GM19238 (cell line): Measurements from ENCODE around the gene FSCB.
"Not testable (repeated sequence)": the region's sequence is repeated elsewhere in the genome, so short reads cannot be mapped to it uniquely, and the experiment has no call there.

ENCODE experiments used
- DNase-seq: peaks from one replicate; pipeline ENCODE4 v3.0.0; 2011; ENCODE audit warnings: low spot score; ENCODE audit not compliant: insufficient read length

Gene FSCB, protein sequence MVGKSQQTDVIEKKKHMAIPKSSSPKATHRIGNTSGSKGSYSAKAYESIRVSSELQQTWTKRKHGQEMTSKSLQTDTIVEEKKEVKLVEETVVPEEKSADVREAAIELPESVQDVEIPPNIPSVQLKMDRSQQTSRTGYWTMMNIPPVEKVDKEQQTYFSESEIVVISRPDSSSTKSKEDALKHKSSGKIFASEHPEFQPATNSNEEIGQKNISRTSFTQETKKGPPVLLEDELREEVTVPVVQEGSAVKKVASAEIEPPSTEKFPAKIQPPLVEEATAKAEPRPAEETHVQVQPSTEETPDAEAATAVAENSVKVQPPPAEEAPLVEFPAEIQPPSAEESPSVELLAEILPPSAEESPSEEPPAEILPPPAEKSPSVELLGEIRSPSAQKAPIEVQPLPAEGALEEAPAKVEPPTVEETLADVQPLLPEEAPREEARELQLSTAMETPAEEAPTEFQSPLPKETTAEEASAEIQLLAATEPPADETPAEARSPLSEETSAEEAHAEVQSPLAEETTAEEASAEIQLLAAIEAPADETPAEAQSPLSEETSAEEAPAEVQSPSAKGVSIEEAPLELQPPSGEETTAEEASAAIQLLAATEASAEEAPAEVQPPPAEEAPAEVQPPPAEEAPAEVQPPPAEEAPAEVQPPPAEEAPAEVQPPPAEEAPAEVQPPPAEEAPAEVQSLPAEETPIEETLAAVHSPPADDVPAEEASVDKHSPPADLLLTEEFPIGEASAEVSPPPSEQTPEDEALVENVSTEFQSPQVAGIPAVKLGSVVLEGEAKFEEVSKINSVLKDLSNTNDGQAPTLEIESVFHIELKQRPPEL

GRCh38 chr14:44507183-44507582 lies at the start of gene FSCB:
Gene FSCB (minus strand): TSS chr14:44507283. CDS start chr14:44506987, 296 bp downstream.
- DNase-seq, result no peak

GRCh38 chr14:44531658-44532057 lies 24.6 kb upstream of the FSCB start:
- no peak for DNase-seq

GRCh38 chr14:44530475-44530874 lies 23.4 kb upstream of the FSCB start:
- DNase-seq, result no peak

DNA sequence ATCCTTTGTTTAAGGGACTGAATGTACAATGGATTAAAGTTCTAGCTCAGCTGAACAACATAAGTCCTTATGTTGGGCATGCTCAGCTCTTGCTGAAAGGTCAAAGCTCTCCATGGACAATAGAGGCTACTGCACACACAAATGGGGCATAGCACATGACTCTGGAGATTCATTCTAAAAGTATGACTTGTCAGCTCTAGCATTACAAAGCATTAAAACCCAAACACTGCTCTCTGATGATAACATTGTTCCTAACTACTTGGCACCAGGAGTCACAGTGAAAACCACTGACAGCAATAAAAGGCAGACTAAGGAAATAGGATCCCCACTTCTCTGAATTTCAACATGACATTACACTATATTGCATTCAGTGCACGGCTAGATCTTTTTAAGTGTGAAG lies 21.9 kb upstream of the FSCB start:
- no peak for DNase-seq

DNA sequence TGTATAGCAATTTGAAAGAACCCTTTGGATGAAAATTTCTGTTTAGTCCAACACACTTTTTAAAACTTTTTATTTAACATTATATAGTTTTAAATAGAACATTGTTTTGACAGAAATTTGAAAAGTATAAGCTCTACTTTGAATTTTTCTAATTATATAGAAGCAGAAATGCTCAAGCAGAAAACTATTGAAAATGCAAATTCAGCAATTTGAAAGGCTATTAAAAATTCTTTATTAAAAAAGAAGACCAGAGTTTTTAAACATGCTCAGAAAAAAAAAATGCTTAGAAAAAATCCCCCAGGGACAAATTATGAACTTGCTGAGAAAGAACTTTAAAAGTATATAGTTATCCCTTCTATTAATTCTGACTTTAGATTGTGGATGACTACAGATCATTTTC lies 21.1 kb upstream of the FSCB start:
- no peak for DNase-seq

DNA sequence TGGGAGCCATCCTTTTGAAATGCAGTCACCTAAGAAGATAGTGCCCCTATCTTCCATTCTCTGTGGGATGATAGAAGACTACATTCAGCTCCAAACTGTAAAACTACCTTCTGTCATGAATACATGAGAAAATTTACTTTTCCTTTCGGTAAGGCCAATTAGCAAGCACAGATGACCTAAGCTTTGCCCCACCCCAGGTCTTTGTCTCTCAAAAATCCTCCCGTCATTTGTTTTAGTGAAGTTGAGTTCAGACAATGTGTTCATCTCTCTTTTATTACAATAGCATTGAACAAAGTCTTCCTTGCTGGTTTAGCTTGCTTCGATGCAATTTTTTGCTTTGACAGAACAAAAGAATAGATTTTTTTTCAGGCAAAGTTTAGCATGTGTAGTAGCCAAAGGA lies 18.2 kb upstream of the FSCB start:
- DNase-seq, result no peak

GRCh38 chr14:44515668-44516067 lies 8.6 kb upstream of the FSCB start:
- not testable (repeated sequence) for DNase-seq

DNA sequence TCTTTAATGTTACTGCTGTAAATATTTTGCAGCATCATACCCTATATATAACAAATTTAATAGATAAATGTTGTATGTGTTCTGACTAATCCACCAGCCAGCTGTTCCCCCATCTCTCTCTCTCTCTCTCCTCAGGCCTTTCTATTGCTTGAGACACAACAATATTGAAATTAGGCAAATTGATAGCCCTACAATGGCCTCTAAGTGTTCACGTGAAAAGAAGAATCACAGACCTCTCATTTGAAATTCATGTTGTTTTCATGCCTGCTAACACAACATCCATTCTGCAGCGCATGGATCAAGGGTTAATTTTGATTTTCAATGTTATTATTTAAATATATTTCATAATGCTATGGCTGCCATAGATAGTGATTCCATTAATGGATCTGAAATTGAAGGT lies 1.8 kb upstream of the FSCB start:
- DNase-seq, result no peak

DNA sequence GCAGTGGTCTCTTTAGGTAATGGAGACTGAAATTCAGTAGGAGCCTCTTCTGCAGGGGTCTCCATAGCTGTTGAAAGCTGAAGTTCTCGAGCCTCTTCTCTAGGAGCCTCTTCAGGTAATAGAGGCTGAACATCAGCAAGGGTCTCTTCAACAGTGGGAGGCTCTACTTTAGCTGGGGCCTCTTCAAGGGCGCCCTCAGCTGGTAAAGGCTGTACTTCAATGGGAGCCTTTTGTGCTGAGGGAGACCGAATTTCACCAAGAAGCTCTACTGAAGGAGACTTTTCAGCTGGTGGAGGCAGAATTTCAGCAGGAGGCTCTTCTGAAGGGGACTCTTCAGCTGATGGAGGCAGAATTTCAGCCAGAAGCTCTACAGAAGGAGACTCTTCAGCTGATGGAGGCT lies 1.5 kb downstream of the FSCB start:
- DNase-seq, result no peak

DNA sequence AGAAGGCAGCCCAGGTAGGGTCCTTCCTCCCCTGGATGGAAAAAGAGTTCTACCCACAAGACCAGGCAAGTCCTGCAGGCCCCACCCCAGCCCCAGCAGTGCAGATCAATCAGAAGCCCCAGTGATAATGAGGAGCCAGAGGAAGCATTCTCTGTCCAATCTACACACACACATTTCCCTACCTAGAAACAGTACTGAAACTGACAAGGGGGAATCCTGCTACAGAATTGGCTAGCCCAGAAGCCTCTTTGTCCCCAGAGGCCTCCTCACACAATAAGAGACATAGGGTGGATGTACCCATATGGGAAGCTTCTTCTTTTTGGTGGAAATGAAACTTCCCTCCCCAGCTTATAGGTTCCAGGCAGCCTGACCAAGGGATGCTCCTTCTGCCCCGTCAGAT lies 9.9 kb downstream of the FSCB start:
- no peak for DNase-seq

DNA sequence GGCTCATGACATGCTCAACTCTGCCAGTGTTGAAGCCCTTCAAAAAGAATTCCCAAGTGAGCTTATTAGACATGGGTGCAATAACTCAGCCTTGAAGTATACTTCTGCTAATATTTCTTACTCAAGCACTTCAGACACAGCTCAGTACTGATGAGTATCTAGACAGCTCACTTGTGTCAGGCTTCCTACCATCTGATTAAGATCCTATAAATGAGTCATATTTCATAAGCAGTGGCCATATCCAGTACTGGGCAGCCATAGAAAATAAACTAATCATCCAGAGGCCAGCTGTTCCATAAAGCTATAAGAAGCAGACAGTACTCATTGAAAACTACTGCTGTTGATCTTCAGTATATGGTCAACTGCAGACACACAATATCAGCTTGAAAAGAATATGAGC lies 12.9 kb downstream of the FSCB start:
- DNase-seq, result no peak

GRCh38 chr14:44490966-44491365 lies 16.1 kb downstream of the FSCB start:
- no peak for DNase-seq

- DNase-seq, result no peak
These were observed 29.1 kb downstream of the FSCB start for GRCh38 chr14:44477953-44478352.

DNA sequence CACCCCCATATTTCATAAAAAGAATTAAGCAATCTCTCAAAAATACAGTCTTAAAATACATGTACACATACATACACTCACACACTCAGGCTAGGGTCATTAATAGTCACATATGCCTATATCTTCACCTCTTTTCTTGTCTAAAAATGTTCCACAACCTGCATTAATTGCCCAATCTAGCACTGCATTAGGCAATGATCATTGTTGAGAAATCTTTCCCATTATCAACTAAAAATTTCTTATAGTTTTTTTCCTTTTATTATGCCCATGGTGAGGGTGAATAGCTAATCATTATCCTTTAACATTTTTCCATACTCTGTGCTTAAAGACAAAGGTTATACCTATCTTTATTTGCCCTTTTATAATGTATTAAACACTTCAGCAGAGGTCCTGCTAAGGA lies 38.3 kb downstream of the FSCB start:
- DNase-seq, result no peak

DNA sequence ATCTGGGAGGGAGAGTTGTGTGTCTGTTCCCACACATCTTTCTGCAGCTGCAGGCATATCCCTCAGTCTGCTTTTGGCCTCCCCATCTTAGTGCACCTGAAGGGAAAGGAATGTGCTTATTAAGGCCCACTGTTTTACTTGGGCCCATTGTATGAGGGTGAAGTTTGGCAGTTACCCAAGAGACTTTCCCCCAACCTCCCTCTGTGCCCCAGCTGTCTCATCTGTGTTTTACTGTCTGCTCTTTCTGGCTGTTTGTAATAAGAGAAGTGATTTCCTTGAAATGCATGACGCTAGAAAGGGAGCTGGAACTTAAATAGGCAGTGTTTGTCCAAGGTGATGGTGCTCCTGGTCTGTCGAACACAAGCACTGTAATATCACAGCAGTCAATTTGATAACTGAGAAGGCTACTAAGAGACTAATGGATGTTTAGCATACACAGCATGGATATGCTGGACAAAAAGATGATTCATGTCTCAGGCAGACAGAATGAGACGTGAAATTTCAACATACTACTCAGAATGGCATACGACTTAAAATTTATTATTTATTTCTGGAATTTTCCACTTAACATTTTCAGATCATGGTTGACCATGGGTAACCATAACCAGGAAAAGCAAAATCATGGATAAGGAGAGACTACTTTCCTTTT lies 43.6 kb downstream of the FSCB start:
- DNase-seq, result no peak

GRCh38 chr14:44462381-44462780 lies 44.7 kb downstream of the FSCB start:
- DNase-seq, result no peak

DNA sequence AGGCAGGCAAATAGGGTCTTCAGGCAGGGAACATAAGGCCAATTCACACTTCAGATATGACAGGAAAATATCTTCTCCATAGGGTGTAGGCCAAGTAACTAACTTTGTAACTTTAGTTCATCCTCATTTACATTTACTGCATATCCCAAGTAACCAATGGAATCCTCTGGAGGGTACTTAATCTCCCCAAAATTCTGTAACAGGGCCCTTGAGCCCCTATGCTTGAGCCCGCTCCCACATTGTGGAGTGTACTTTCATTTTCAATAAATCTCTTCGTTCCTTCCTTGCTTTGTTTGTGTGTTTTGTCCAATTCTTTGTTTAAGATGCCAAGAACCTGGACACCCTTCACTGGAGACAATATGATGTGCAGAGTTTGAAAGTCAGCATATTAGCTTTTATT lies 45.3 kb downstream of the FSCB start:
- no peak for DNase-seq
